HepG2 (cell line): ENCODE measurements around the gene KLHL12. TPM values are rescaled to one million over a fixed set of nuclear protein-coding genes. Genes with fewer than 3 reads are reported as not detected.

Experiments used
- HDAC6 ChIP-seq: fragments of 200-600 bp; sonication (generic); IDR thresholded peaks from 2 replicates; pipeline ENCODE4 v1.7.0; 2017; ENCODE audit warnings: mild to moderate bottlenecking, antibody characterized with exemption, low read length, low read depth
- HNF4G ChIP-seq, 2 experiments: sonication (generic) in 1 of 2; formaldehyde crosslinking in 1 of 2; IDR thresholded peaks; 2 replicates each; pipeline versions ENCODE4 v1.4.0 to v1.6.1; 2011 to 2020; ENCODE audit warnings: borderline replicate concordance in 2 of 2, low read depth in 2 of 2, mild to moderate bottlenecking in 2 of 2, low read length in 1 of 2, missing genetic modification reagents in 1 of 2, moderate library complexity in 1 of 2
- HOXA3 ChIP-seq: sonication (generic); formaldehyde crosslinking; IDR thresholded peaks from 2 replicates; pipeline ENCODE4 v1.5.0; 2020; ENCODE audit warnings: missing genetic modification reagents
- ISX ChIP-seq: sonication (generic); formaldehyde crosslinking; conservative IDR thresholded peaks from 2 replicates; pipeline ENCODE4 v1.5.0; 2020; ENCODE audit warnings: missing genetic modification reagents
- JUNB ChIP-seq: sonication (generic); formaldehyde crosslinking; IDR thresholded peaks from 2 replicates; pipeline ENCODE4 v1.8.0; 2022; ENCODE audit warnings: missing genetic modification reagents, mild to moderate bottlenecking, borderline replicate concordance
- KLF15 ChIP-seq: sonication (generic); formaldehyde crosslinking; IDR thresholded peaks from 2 replicates; pipeline ENCODE4 v1.8.1; 2023; ENCODE audit warnings: borderline replicate concordance, mild to moderate bottlenecking, inconsistent platforms, missing genetic modification reagents, mixed read lengths
- MTA3 ChIP-seq: sonication (generic); formaldehyde crosslinking; IDR thresholded peaks from 2 replicates; pipeline ENCODE4 v1.4.0; 2020; ENCODE audit warnings: missing genetic modification reagents
- NCOR1 ChIP-seq: fragments of 200-600 bp; sonication (generic); IDR thresholded peaks from 2 replicates; pipeline ENCODE4 v1.7.0; 2017; ENCODE audit warnings: antibody characterized with exemption, low read length, borderline replicate concordance
- NFE2 ChIP-seq: sonication (generic); formaldehyde crosslinking; IDR thresholded peaks from 2 replicates; pipeline ENCODE4 v1.4.0; 2020; ENCODE audit warnings: missing genetic modification reagents
- PITX1 ChIP-seq: sonication (generic); formaldehyde crosslinking; IDR thresholded peaks from 2 replicates; pipeline ENCODE4 v1.5.1; 2020; ENCODE audit warnings: mild to moderate bottlenecking, missing genetic modification reagents
- POLR2A ChIP-seq, 2 experiments: IDR thresholded peaks; 2 replicates each; pipeline ENCODE4 v1.6.1; 2011; ENCODE audit warnings: low read depth in 2 of 2, low read length in 2 of 2, mild to moderate bottlenecking in 1 of 2, moderate library complexity in 1 of 2; ENCODE audit not compliant: insufficient read depth in 1 of 2
- RXRA ChIP-seq: sonication (generic); formaldehyde crosslinking; IDR thresholded peaks from 2 replicates; pipeline ENCODE4 v1.5.1; 2020; ENCODE audit warnings: missing genetic modification reagents
- ZC3H13 ChIP-seq: sonication (generic); formaldehyde crosslinking; IDR thresholded peaks from 2 replicates; pipeline ENCODE4 v1.8.1; 2023; ENCODE audit warnings: mild to moderate bottlenecking, missing genetic modification reagents, moderate library complexity
- ZFP91 ChIP-seq: sonication (generic); formaldehyde crosslinking; IDR thresholded peaks from 2 replicates; pipeline ENCODE4 v1.9.0; 2022; ENCODE audit warnings: missing genetic modification reagents, mild to moderate bottlenecking, borderline replicate concordance
- ZMYM3 ChIP-seq: sonication (generic); formaldehyde crosslinking; IDR thresholded peaks from 2 replicates; pipeline ENCODE4 v1.5.1; 2020; ENCODE audit warnings: mild to moderate bottlenecking, missing genetic modification reagents
- ZNF121 ChIP-seq: sonication (generic); formaldehyde crosslinking; IDR thresholded peaks from 2 replicates; pipeline ENCODE4 v1.5.0; 2020; ENCODE audit warnings: mild to moderate bottlenecking, missing genetic modification reagents
- ZNF263 ChIP-seq: sonication (generic); formaldehyde crosslinking; IDR thresholded peaks from 2 replicates; pipeline ENCODE4 v1.4.0; 2020; ENCODE audit warnings: missing genetic modification reagents
- ZNF3 ChIP-seq: IDR thresholded peaks from 2 replicates; pipeline ENCODE4 v1.7.0; 2017; ENCODE audit warnings: inconsistent platforms
- ZNF343 ChIP-seq: sonication (generic); formaldehyde crosslinking; IDR thresholded peaks from 2 replicates; pipeline ENCODE4 v1.4.0; 2020; ENCODE audit warnings: mild to moderate bottlenecking, missing genetic modification reagents
- ZNF563 ChIP-seq: sonication (generic); formaldehyde crosslinking; IDR thresholded peaks from 2 replicates; pipeline ENCODE4 v1.8.0; 2022; ENCODE audit warnings: mild to moderate bottlenecking, moderate library complexity, missing genetic modification reagents
- ZNF619 ChIP-seq: sonication (generic); formaldehyde crosslinking; IDR thresholded peaks from 2 replicates; pipeline ENCODE4 v1.4.0; 2020; ENCODE audit warnings: mild to moderate bottlenecking, missing genetic modification reagents
- ZNF841 ChIP-seq: sonication (generic); formaldehyde crosslinking; IDR thresholded peaks from 2 replicates; pipeline ENCODE4 v1.8.1; 2023; ENCODE audit warnings: missing genetic modification reagents, borderline replicate concordance
- polyA plus RNA-seq, 8 experiments: library from polyadenylated mRNA; depleted of rRNA in 3 of 8; stranded (reverse) in 7 of 8; unstranded in 1 of 8; fragments of >200 nt; fragmentation: Illumina TruSeq in 4 of 8; extraction: Trizol in 4 of 8; gene quantifications; 2 replicates each; pipeline versions ENCODE4 v1.2.1 to v1.2.3, GENCODE V29; 2011 to 2016; ENCODE audit warnings: low read depth in 4 of 8, missing spikeins in 1 of 8, mixed read lengths in 1 of 8; ENCODE audit not compliant: insufficient read depth in 1 of 8
- total RNA-seq, 5 experiments: library from RNA; depleted of rRNA; stranded (reverse); fragments of >200 nt; fragmentation: Illumina TruSeq; extraction: Trizol; gene quantifications; 2 replicates each; pipeline ENCODE4 v1.2.3, GENCODE V29; 2016; ENCODE audit warnings: low read depth in 1 of 5
- TF ChIP-seq, protein P1 (sequence below): sonication (generic); formaldehyde crosslinking; IDR thresholded peaks from 2 replicates; pipeline ENCODE4 v1.5.1; 2020; ENCODE audit warnings: mild to moderate bottlenecking, missing genetic modification reagents, moderate library complexity
- TF ChIP-seq, protein P2 (sequence below): sonication (generic); formaldehyde crosslinking; IDR thresholded peaks from 2 replicates; pipeline ENCODE4 v1.5.1; 2020; ENCODE audit warnings: missing genetic modification reagents, mild to moderate bottlenecking, borderline replicate concordance

Gene KLHL12
- total and polyA plus RNA-seq, 2 of the 13 experiments (the other 11 are each of a cell fraction or from before 2014, with no cell fraction given): 19.2 to 25.2 TPM

GRCh38 chr1:202858789-202859414, 68.1 kb downstream of the KLHL12 start (continued):
- TF ChIP-seq, protein P1, sequence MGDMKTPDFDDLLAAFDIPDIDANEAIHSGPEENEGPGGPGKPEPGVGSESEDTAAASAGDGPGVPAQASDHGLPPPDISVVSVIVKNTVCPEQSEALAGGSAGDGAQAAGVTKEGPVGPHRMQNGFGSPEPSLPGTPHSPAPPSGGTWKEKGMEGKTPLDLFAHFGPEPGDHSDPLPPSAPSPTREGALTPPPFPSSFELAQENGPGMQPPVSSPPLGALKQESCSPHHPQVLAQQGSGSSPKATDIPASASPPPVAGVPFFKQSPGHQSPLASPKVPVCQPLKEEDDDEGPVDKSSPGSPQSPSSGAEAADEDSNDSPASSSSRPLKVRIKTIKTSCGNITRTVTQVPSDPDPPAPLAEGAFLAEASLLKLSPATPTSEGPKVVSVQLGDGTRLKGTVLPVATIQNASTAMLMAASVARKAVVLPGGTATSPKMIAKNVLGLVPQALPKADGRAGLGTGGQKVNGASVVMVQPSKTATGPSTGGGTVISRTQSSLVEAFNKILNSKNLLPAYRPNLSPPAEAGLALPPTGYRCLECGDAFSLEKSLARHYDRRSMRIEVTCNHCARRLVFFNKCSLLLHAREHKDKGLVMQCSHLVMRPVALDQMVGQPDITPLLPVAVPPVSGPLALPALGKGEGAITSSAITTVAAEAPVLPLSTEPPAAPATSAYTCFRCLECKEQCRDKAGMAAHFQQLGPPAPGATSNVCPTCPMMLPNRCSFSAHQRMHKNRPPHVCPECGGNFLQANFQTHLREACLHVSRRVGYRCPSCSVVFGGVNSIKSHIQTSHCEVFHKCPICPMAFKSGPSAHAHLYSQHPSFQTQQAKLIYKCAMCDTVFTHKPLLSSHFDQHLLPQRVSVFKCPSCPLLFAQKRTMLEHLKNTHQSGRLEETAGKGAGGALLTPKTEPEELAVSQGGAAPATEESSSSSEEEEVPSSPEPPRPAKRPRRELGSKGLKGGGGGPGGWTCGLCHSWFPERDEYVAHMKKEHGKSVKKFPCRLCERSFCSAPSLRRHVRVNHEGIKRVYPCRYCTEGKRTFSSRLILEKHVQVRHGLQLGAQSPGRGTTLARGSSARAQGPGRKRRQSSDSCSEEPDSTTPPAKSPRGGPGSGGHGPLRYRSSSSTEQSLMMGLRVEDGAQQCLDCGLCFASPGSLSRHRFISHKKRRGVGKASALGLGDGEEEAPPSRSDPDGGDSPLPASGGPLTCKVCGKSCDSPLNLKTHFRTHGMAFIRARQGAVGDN (CRISPR knock-in tag): peak; percentile 61
- no peak for TF ChIP-seq MTA3 (CRISPR knock-in tag)
- TF ChIP-seq JUNB (CRISPR knock-in tag): no peak
- TF ChIP-seq PITX1 (CRISPR knock-in tag): no peak
- no peak for TF ChIP-seq ZNF619
- no peak for TF ChIP-seq KLF15 (CRISPR knock-in tag)
- no peak for TF ChIP-seq HDAC6
- TF ChIP-seq HNF4G (IDR thresholded peaks at IDR 0.05; ENCODE audit: borderline replicate concordance, low read depth, low read length): no peak
- no peak for TF ChIP-seq HNF4G (CRISPR knock-in tag; IDR thresholded peaks at IDR 0.05; ENCODE audit: borderline replicate concordance, low read depth)
- TF ChIP-seq HOXA3 (CRISPR knock-in tag): no peak
- no peak for TF ChIP-seq RXRA (CRISPR knock-in tag)
- no peak for TF ChIP-seq ZC3H13
- TF ChIP-seq ZNF841: no peak
- peak; percentile 53; the same call in 1 of the 2 replicates for TF ChIP-seq ZNF263 (CRISPR knock-in tag)
- no peak for TF ChIP-seq ZNF3 (CRISPR knock-in tag)
- TF ChIP-seq ZMYM3 (CRISPR knock-in tag): 0 out of 2 replicates have a peak, but pooled peaks have one; percentile 13
- no peak for TF ChIP-seq NFE2 (CRISPR knock-in tag)
- no peak for TF ChIP-seq ISX (CRISPR knock-in tag)
- no peak for TF ChIP-seq ZFP91 (CRISPR knock-in tag)
- TF ChIP-seq ZNF563 (CRISPR knock-in tag): no peak
- TF ChIP-seq ZNF343 (CRISPR knock-in tag): no peak
- no peak for TF ChIP-seq POLR2A (IDR thresholded peaks at IDR 0.05; ENCODE audit: insufficient read depth in 1 of 2, low read depth in 2 of 2, low read length in 2 of 2)
- TF ChIP-seq NCOR1: no peak
- TF ChIP-seq, protein P2, sequence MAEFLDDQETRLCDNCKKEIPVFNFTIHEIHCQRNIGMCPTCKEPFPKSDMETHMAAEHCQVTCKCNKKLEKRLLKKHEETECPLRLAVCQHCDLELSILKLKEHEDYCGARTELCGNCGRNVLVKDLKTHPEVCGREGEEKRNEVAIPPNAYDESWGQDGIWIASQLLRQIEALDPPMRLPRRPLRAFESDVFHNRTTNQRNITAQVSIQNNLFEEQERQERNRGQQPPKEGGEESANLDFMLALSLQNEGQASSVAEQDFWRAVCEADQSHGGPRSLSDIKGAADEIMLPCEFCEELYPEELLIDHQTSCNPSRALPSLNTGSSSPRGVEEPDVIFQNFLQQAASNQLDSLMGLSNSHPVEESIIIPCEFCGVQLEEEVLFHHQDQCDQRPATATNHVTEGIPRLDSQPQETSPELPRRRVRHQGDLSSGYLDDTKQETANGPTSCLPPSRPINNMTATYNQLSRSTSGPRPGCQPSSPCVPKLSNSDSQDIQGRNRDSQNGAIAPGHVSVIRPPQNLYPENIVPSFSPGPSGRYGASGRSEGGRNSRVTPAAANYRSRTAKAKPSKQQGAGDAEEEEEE (CRISPR knock-in tag): no peak
- TF ChIP-seq ZNF121 (CRISPR knock-in tag): peak; percentile 69
